ENCODE results near the gene SUSD4.

DNA sequence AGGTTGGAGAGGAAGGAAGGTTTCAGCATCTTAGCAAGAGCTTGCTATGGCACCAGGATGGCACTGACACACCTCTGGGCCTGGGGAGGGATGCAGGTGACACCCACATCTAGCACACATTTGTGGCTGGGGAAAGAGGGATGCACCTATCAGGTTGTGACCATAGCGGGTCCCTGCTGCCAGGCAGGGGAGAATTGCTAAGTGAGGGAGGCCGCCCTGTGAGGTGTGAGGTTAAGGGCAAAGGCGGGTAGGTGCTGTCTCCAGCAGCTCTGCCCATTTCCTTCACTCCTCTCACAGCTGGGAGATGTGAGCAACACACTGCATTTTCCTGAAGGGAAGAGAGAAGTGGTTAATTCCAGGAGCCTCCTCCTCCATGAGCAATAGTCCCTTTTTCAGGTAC, 137.7 kb downstream of the SUSD4 start:
- no peak for TF ChIP-seq POLR2A (IDR thresholded peaks at IDR 0.05)
- TF ChIP-seq, protein P1, sequence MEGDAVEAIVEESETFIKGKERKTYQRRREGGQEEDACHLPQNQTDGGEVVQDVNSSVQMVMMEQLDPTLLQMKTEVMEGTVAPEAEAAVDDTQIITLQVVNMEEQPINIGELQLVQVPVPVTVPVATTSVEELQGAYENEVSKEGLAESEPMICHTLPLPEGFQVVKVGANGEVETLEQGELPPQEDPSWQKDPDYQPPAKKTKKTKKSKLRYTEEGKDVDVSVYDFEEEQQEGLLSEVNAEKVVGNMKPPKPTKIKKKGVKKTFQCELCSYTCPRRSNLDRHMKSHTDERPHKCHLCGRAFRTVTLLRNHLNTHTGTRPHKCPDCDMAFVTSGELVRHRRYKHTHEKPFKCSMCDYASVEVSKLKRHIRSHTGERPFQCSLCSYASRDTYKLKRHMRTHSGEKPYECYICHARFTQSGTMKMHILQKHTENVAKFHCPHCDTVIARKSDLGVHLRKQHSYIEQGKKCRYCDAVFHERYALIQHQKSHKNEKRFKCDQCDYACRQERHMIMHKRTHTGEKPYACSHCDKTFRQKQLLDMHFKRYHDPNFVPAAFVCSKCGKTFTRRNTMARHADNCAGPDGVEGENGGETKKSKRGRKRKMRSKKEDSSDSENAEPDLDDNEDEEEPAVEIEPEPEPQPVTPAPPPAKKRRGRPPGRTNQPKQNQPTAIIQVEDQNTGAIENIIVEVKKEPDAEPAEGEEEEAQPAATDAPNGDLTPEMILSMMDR (IDR thresholded peaks at IDR 0.05) = no peak

Data from prostate gland (tissue), 2 donors.